D721Med (cell line): ENCODE measurements around the gene GALP.
"Not testable (repeated sequence)": the region's sequence is repeated elsewhere in the genome, so short reads cannot be mapped to it uniquely, and the experiment has no call there.

Experiments used
- DNase-seq: peaks from one replicate; pipeline ENCODE4 v3.0.0; 2011; ENCODE audit warnings: low spot score; ENCODE audit not compliant: insufficient read length
- FAIRE-seq: peaks from 2 replicates; lab custom pipeline; 2011; peaks lifted over from hg19 to GRCh38; lab: Jason Lieb, UNC
- CTCF ChIP-seq: IDR thresholded peaks from 2 replicates; pipeline ENCODE4 v1.5.1; 2012; ENCODE audit warnings: mild to moderate bottlenecking, control low read depth; ENCODE audit not compliant: insufficient read depth; ENCODE audit errors: missing control alignments

Gene GALP

GRCh38 chr19:56167064-56167578 lies 8.7 kb upstream of the GALP start:
- DNase-seq (no peak), FAIRE-seq (no peak)
- no peak for TF ChIP-seq CTCF

- FAIRE-seq (no peak), DNase-seq (no peak)
- TF ChIP-seq CTCF: no peak
Observed at GRCh38 chr19:56170261-56170660, 5.5 kb upstream of the GALP start.

- TF ChIP-seq CTCF: no peak
- FAIRE-seq (no peak), DNase-seq (no peak)
Observed at GRCh38 chr19:56174086-56174485, 1.7 kb upstream of the GALP start.

- no peak for DNase-seq
- no peak for TF ChIP-seq CTCF
- FAIRE-seq: no peak
Observed at GRCh38 chr19:56174550-56174949, 1.3 kb upstream of the GALP start.

- not testable (repeated sequence) for FAIRE-seq, DNase-seq
Observed at GRCh38 chr19:56176310-56176709, 502 bp downstream of the GALP start.

GRCh38 chr19:56176881-56177280 lies 1.1 kb downstream of the GALP start:
- FAIRE-seq (no peak), DNase-seq (no peak)
- no peak for TF ChIP-seq CTCF

- TF ChIP-seq CTCF: no peak
- FAIRE-seq: no peak
- DNase-seq: no peak
Observed at GRCh38 chr19:56177564-56178243, 1.9 kb downstream of the GALP start.
